ENCODE data around the gene WDR74. TPM values are rescaled to one million over a fixed set of nuclear protein-coding genes. Genes with fewer than 3 reads are reported as not detected.
A peak's percentile ranks its signal among the peaks of the same experiment; 100 is the strongest.

Gene WDR74
- total and polyA plus RNA-seq, 9 of the 15 experiments (the other 6 are each of a cell fraction or from before 2014, with no cell fraction given): 32.7 to 210 (median 114) TPM

DNA sequence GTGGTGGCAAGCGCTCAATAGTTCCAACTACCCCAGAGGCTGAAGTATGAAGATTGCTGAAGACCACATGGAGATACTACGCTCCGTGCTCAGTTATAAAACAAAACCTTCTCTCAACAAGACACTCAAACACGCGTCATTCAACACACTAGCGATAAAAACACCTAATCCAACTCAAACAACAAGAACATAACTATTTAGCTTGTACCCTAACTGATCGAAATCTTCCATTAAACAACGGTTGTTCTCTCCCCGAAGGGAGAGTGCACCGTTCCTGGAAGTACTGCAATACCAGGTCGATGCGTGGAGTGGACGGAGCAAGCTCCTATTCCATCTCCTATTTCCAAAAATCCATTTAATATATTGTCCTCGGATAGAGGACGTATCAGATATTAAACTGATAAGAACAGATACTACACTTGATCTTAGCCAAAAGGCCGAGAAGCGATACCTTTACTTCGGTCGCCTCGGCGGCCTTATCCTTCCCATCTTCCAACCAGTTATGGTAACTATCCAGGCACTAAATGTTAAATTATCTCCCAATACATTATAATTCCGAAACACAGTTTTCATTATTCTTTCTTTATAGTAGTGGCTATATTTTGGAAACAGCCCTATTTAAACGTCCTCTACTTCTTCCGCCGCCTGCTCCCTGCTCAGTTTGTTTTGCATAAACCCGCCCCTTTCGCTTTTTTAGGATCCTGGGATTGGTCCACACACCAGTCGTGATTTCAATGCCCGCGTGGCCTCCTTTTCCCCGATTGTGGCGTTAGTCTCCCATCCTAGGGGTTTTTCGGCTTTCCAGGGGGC is 2.2 kb upstream of the WDR74 start (continued):
- TF ChIP-seq NFE2L1 (tag; IDR thresholded peaks at IDR 0.05; ENCODE audit: borderline replicate concordance, low read depth) (no peak), POLR2A (conservative IDR thresholded peaks at IDR 0.05) (peak; percentile 100), RBM39 (optimal IDR thresholded peaks at IDR 0.05; ENCODE audit: low read depth, low read length) (peak; percentile 99), ZBTB5 (IDR thresholded peaks at IDR 0.05) (no peak), BDP1 (IDR thresholded peaks at IDR 0.05; ENCODE audit: insufficient read depth, insufficient read length) (no peak), TCF7 (IDR thresholded peaks at IDR 0.05; ENCODE audit: borderline replicate concordance) (peak; percentile 82; the same call in 1 of the 2 replicates), NFE2 (IDR thresholded peaks at IDR 0.05; ENCODE audit: low read depth) (peak; percentile 34), ZNF695 (CRISPR knock-in tag; IDR thresholded peaks at IDR 0.05) (peak; percentile 99), NCOA4 (IDR thresholded peaks at IDR 0.05; ENCODE audit: partially characterized antibody) (peak; percentile 99), E2F8 (IDR thresholded peaks at IDR 0.05; ENCODE audit: low read depth, partially characterized antibody) (peak; percentile 75), KLF16 (IDR thresholded peaks at IDR 0.05) (peak; percentile 65), TSC22D4 (tag; IDR thresholded peaks at IDR 0.05) (no peak), ZNF184 (CRISPR knock-in tag; IDR thresholded peaks at IDR 0.05) (no peak), NCOA1 (IDR thresholded peaks at IDR 0.05; ENCODE audit: low read depth) (peak; percentile 87), ZFX (CRISPR knock-in tag; IDR thresholded peaks at IDR 0.05) (peak; percentile 21; the same call in 1 of the 2 replicates), MAFG (tag; conservative IDR thresholded peaks at IDR 0.05) (no peak), FOXK2 (conservative IDR thresholded peaks at IDR 0.05 in 1 of 2, IDR thresholded peaks at IDR 0.05 in 1 of 2; ENCODE audit: low read depth in 2 of 2) (peak; percentile 96), MXI1 (IDR thresholded peaks at IDR 0.05; ENCODE audit: low read depth, low read length) (peak; percentile 95), CEBPG (CRISPR knock-in tag; IDR thresholded peaks at IDR 0.05) (no peak; the same call in 1 of the 2 replicates), CEBPG (tag; conservative IDR thresholded peaks at IDR 0.05 in 1 of 2, IDR thresholded peaks at IDR 0.05 in 1 of 2) (no peak), COPS2 (conservative IDR thresholded peaks at IDR 0.05) (no peak)
- TF ChIP-seq, protein P1, sequence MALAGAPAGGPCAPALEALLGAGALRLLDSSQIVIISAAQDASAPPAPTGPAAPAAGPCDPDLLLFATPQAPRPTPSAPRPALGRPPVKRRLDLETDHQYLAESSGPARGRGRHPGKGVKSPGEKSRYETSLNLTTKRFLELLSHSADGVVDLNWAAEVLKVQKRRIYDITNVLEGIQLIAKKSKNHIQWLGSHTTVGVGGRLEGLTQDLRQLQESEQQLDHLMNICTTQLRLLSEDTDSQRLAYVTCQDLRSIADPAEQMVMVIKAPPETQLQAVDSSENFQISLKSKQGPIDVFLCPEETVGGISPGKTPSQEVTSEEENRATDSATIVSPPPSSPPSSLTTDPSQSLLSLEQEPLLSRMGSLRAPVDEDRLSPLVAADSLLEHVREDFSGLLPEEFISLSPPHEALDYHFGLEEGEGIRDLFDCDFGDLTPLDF (CRISPR knock-in tag; IDR thresholded peaks at IDR 0.05): peak; percentile 92

Measured in K562 (cell line).